Measurements from ENCODE around the gene MYRF.

The MYRF gene

GRCh38 chr11:61787928-61788491 lies 35.6 kb downstream of the MYRF start:
- Histone ChIP-seq H2BK15ac (ENCODE audit: low read length) (no peak overlapping the region), H3K36me3 (replicated peaks in 1 of 2; ENCODE audit: control insufficient read depth in 2 of 2, insufficient read depth in 2 of 2, low read length in 2 of 2) (peaks cover 55 to 76% of the 10 kb centered on the region in 2 donors), H4K91ac (ENCODE audit: low read depth, low read length, poor library complexity) (no peak overlapping the region), H3K9me3 (replicated peaks in 1 of 2; ENCODE audit: control insufficient read depth in 2 of 2, insufficient read depth in 1 of 2, low read depth in 1 of 2, low read length in 2 of 2) (no peaks in the 10 kb centered on the region), H4K8ac (ENCODE audit: low read depth, low read length) (no peak overlapping the region), H3K27ac (replicated peaks; ENCODE audit: low read length) (no peak overlapping the region), H3K23ac (ENCODE audit: low read depth, low read length, poor library complexity) (no peak overlapping the region), H2BK120ac (ENCODE audit: low read depth, low read length) (no peak overlapping the region), H2BK12ac (ENCODE audit: low read length) (no peak overlapping the region), H3K4me1 (ENCODE audit: control insufficient read depth in 2 of 2, insufficient read depth in 1 of 2, low read depth in 1 of 2, low read length in 2 of 2) (peaks cover under 1 to 3% of the 10 kb centered on the region in 2 donors), H3K14ac (ENCODE audit: low read length) (no peak overlapping the region), H3K27me3 (ENCODE audit: control insufficient read depth in 3 of 3, insufficient read depth in 3 of 3, low read depth in 1 of 3, low read length in 3 of 3) (no peaks in the 10 kb centered on the region), H3K4ac (ENCODE audit: low read length) (no peak overlapping the region), H3K79me1 (ENCODE audit: low read depth, low read length) (peaks cover 11% of the 10 kb centered on the region), H2BK5ac (ENCODE audit: low read length) (no peak overlapping the region), H3K18ac (ENCODE audit: low read length) (no peak overlapping the region), H2AFZ (ENCODE audit: low read length) (no peak overlapping the region), H2AK5ac (ENCODE audit: low read depth, low read length) (no peak overlapping the region), H3K9ac (ENCODE audit: low read depth, low read length, poor library complexity) (no peak overlapping the region), H3K4me2 (ENCODE audit: insufficient read depth, low read length, poor library complexity, severe bottlenecking) (no peak overlapping the region), H3K4me3 (ENCODE audit: low read length in 2 of 2) (no peak overlapping the region)
- WGBS, 2 donors (ENCODE audit: extremely low coverage in 2 of 2, insufficient read length in 2 of 2, insufficient replicate concordance in 1 of 2) = no CpG with 5 or more reads among the region's 9 CpGs
- peak; percentile 30 for DNase-seq (ENCODE audit: low spot score)

GRCh38 chr11:61791737-61792309 lies 39.4 kb downstream of the MYRF start:
- Histone ChIP-seq H3K27ac (replicated peaks; ENCODE audit: low read length) (peak overlapping the region; percentile 95), H3K9ac (ENCODE audit: low read depth, low read length, poor library complexity) (no peak overlapping the region), H2BK15ac (ENCODE audit: low read length) (no peak overlapping the region), H3K23ac (ENCODE audit: low read depth, low read length, poor library complexity) (no peak overlapping the region), H3K36me3 (replicated peaks in 1 of 2; ENCODE audit: control insufficient read depth in 2 of 2, insufficient read depth in 2 of 2, low read length in 2 of 2) (peaks cover 49 to 67% of the 10 kb centered on the region in 2 donors), H2AK5ac (ENCODE audit: low read depth, low read length) (no peak overlapping the region), H3K27me3 (ENCODE audit: control insufficient read depth in 3 of 3, insufficient read depth in 3 of 3, low read depth in 1 of 3, low read length in 3 of 3) (no peaks in the 10 kb centered on the region), H3K4me1 (ENCODE audit: control insufficient read depth in 2 of 2, insufficient read depth in 1 of 2, low read depth in 1 of 2, low read length in 2 of 2) (peaks cover 3 to 9% of the 10 kb centered on the region in 2 donors), H3K4me2 (ENCODE audit: insufficient read depth, low read length, poor library complexity, severe bottlenecking) (peak overlapping the region; percentile 70), H3K4me3 (ENCODE audit: low read length in 2 of 2) (peak overlapping the region; percentile 93 to 98), H3K9me3 (replicated peaks in 1 of 2; ENCODE audit: control insufficient read depth in 2 of 2, insufficient read depth in 1 of 2, low read depth in 1 of 2, low read length in 2 of 2) (no peaks in the 10 kb centered on the region), H4K91ac (ENCODE audit: low read depth, low read length, poor library complexity) (no peak overlapping the region), H2AFZ (ENCODE audit: low read length) (peak overlapping the region; percentile 98), H2BK12ac (ENCODE audit: low read length) (no peak overlapping the region), H2BK120ac (ENCODE audit: low read depth, low read length) (no peak overlapping the region), H3K18ac (ENCODE audit: low read length) (no peak overlapping the region), H3K4ac (ENCODE audit: low read length) (no peak overlapping the region), H3K79me1 (ENCODE audit: low read depth, low read length) (peaks cover 12% of the 10 kb centered on the region), H3K14ac (ENCODE audit: low read length) (no peak overlapping the region), H2BK5ac (ENCODE audit: low read length) (peak overlapping the region; percentile 96), H4K8ac (ENCODE audit: low read depth, low read length) (no peak overlapping the region)
- peak; percentile 66 for DNase-seq (ENCODE audit: low spot score)
- WGBS, 2 donors (ENCODE audit: extremely low coverage in 2 of 2, insufficient read length in 2 of 2, insufficient replicate concordance in 1 of 2) = no CpG with 5 or more reads among the region's 14 CpGs

- Histone ChIP-seq H2BK120ac (ENCODE audit: low read depth, low read length) (no peak within 1 kb of the TSS), H4K8ac (ENCODE audit: low read depth, low read length) (peak within 1 kb of the TSS; percentile 53), H3K4me2 (ENCODE audit: insufficient read depth, low read length, poor library complexity, severe bottlenecking) (peak within 1 kb of the TSS; percentile 70), H3K9me3 (replicated peaks in 1 of 2; ENCODE audit: control insufficient read depth in 2 of 2, insufficient read depth in 1 of 2, low read depth in 1 of 2, low read length in 2 of 2) (no peaks in the 10 kb centered on the region), H3K79me1 (ENCODE audit: low read depth, low read length) (peaks cover 12% of the 10 kb centered on the region), H3K18ac (ENCODE audit: low read length) (peak within 1 kb of the TSS; percentile 100), H3K14ac (ENCODE audit: low read length) (no peak within 1 kb of the TSS), H3K4me1 (ENCODE audit: control insufficient read depth in 2 of 2, insufficient read depth in 1 of 2, low read depth in 1 of 2, low read length in 2 of 2) (peaks cover 3 to 11% of the 10 kb centered on the region in 2 donors), H2AK5ac (ENCODE audit: low read depth, low read length) (peak within 1 kb of the TSS; percentile 33), H2AFZ (ENCODE audit: low read length) (peak within 1 kb of the TSS; percentile 98), H3K27ac (replicated peaks; ENCODE audit: low read length) (peak within 1 kb of the TSS; percentile 95), H3K23ac (ENCODE audit: low read depth, low read length, poor library complexity) (peak within 1 kb of the TSS; percentile 76), H3K4ac (ENCODE audit: low read length) (no peak within 1 kb of the TSS), H2BK12ac (ENCODE audit: low read length) (no peak within 1 kb of the TSS), H3K4me3 (ENCODE audit: low read length in 2 of 2) (peak within 1 kb of the TSS; percentile 93 to 98), H3K27me3 (ENCODE audit: control insufficient read depth in 3 of 3, insufficient read depth in 3 of 3, low read depth in 1 of 3, low read length in 3 of 3) (no peaks in the 10 kb centered on the region), H2BK5ac (ENCODE audit: low read length) (peak within 1 kb of the TSS; percentile 96), H4K91ac (ENCODE audit: low read depth, low read length, poor library complexity) (no peak within 1 kb of the TSS), H2BK15ac (ENCODE audit: low read length) (peak within 1 kb of the TSS; percentile 17), H3K9ac (ENCODE audit: low read depth, low read length, poor library complexity) (peak within 1 kb of the TSS; percentile 89), H3K36me3 (replicated peaks in 1 of 2; ENCODE audit: control insufficient read depth in 2 of 2, insufficient read depth in 2 of 2, low read length in 2 of 2) (peaks cover 44 to 67% of the 10 kb centered on the region in 2 donors)
- DNase-seq (ENCODE audit: low spot score) = peak; percentile 89
- no CpG with 5 or more reads among the region's 61 CpGs for WGBS, 2 donors (ENCODE audit: extremely low coverage in 2 of 2, insufficient read length in 2 of 2, insufficient replicate concordance in 1 of 2)
These were observed 40.1 kb downstream of the MYRF start, which contains the start of the genes FEN1 and TMEM258 for GRCh38 chr11:61792310-61793082. Gene FEN1 (plus strand): TSS chr11:61792911. CDS start chr11:61795362, 2,451 bp downstream. Gene TMEM258 (minus strand): TSS chr11:61792599. CDS start chr11:61792558, 41 bp downstream.

All from neuronal stem cell (in vitro differentiated cells).